Fibroblast of lung (primary cell): ENCODE results near the gene MRFAP1L1. TPM values are rescaled to one million over a fixed set of nuclear protein-coding genes. Genes with fewer than 3 reads are reported as not detected.

Source experiments
- DNase-seq, 2 donors: peaks; one replicate each; pipeline versions ENCODE4 v3.0.0 to v3.0.0-alpha.2; 2010; ENCODE audit warnings: low read depth in 2 of 2
- H2AFZ ChIP-seq: 2 replicates; pipeline ENCODE4 v1.5.1; 2012; ENCODE audit warnings: low read length, control low read depth, inconsistent platforms
- H3K27ac ChIP-seq: 2 replicates; pipeline ENCODE4 v1.5.1; 2011; ENCODE audit warnings: low read length, control low read depth; ENCODE audit not compliant: insufficient read depth
- H3K27me3 ChIP-seq: 2 replicates; pipeline ENCODE4 v1.5.1; 2011; ENCODE audit warnings: mild to moderate bottlenecking, low read length; ENCODE audit not compliant: control insufficient read depth, insufficient read depth
- H3K36me3 ChIP-seq: 2 replicates; pipeline ENCODE4 v1.5.1; 2011; ENCODE audit warnings: low read length; ENCODE audit not compliant: control insufficient read depth, insufficient read depth
- H3K4me1 ChIP-seq: 2 replicates; pipeline ENCODE4 v1.5.1; 2011; ENCODE audit warnings: low read length; ENCODE audit not compliant: control insufficient read depth, insufficient read depth; ENCODE audit errors: extremely low read depth
- H3K4me2 ChIP-seq: 2 replicates; pipeline ENCODE4 v1.5.1; 2011; ENCODE audit warnings: low read length, control low read depth; ENCODE audit not compliant: insufficient read depth; ENCODE audit errors: extremely low read depth
- H3K4me3 ChIP-seq, 4 experiments: fragments of 200-600 bp in 1 of 4; sonication (generic) in 1 of 4; replicated peaks in 1 of 4; 2 replicates each; pipeline ENCODE4 v1.5.1; 2011 to 2016; ENCODE audit warnings: low read length in 4 of 4, low read depth in 3 of 4, mild to moderate bottlenecking in 3 of 4, control low read depth in 2 of 4, inconsistent platforms in 1 of 4, mixed read lengths in 1 of 4; ENCODE audit not compliant: insufficient read depth in 1 of 4; ENCODE audit errors: control extremely low read depth in 1 of 4
- H3K79me2 ChIP-seq: 2 replicates; pipeline ENCODE4 v1.5.1; 2012; ENCODE audit warnings: mild to moderate bottlenecking, low read length, inconsistent platforms; ENCODE audit not compliant: control insufficient read depth, insufficient read depth
- H3K9ac ChIP-seq: 2 replicates; pipeline ENCODE4 v1.5.1; 2011; ENCODE audit warnings: mild to moderate bottlenecking, low read length, control low read depth; ENCODE audit not compliant: insufficient read depth
- H3K9me3 ChIP-seq: 2 replicates; pipeline ENCODE4 v1.5.1; 2012; ENCODE audit warnings: low read depth, low read length; ENCODE audit not compliant: control insufficient read depth, insufficient read depth
- H4K20me1 ChIP-seq: 2 replicates; pipeline ENCODE4 v1.5.1; 2011; ENCODE audit warnings: low read length; ENCODE audit not compliant: control insufficient read depth, insufficient read depth; ENCODE audit errors: extremely low read depth
- EZH2 ChIP-seq: IDR thresholded peaks from 2 replicates; pipeline ENCODE4 v1.5.1; 2012; ENCODE audit warnings: low read length, control low read depth, mild to moderate bottlenecking; ENCODE audit errors: missing control alignments
- polyA plus RNA-seq, 2 donors: library from polyadenylated mRNA; depleted of rRNA in 1 of 2; stranded (reverse) in 1 of 2; unstranded in 1 of 2; fragments of >200 nt; gene quantifications; 2 replicates each; pipeline ENCODE4 v1.2.1, GENCODE V29; 2011 to 2012; ENCODE audit warnings: missing spikeins in 1 of 2
- total RNA-seq: library from RNA; depleted of rRNA; stranded (reverse); fragments of >200 nt; gene quantifications from 2 replicates; pipeline ENCODE4 v1.2.1, GENCODE V29; 2014
- TF ChIP-seq, protein P1 (sequence below), 2 donors: IDR thresholded peaks in 1 of 2; conservative IDR thresholded peaks in 1 of 2; 1 replicate in 1 of 2; 2 replicates in 1 of 2; pipeline ENCODE4 v1.5.1; 2011 to 2012; ENCODE audit warnings: low read length in 2 of 2, control low read depth in 1 of 2, inconsistent platforms in 1 of 2, low read depth in 1 of 2, mild to moderate bottlenecking in 1 of 2

The MRFAP1L1 gene
- total and polyA plus RNA-seq, 2 donors (not counting 1 experiment from before 2014, with no cell fraction given), result 41.6 to 77.4 TPM

DNA sequence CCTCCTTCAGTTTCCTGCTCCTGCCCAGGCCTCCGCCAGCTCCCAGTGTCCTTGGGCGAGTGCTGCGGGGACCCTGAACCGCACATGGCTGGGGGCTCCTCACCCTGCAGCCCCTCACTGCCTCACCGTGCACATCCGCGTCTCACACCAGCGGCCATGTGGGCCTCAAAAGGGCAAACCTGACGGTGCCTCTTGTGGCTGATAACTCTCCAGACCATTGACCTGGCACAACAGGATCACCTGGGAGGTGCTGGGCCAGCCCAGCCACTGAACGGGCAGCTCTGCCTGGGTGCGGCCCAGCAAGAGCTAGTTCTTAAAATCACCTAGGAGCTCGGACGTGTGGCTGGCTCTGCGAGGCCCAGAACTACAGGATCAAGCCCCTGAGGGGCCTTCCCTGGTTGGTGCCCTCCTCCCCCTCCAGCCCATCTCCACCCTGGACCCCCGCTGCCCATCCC lies 20.1 kb downstream of the MRFAP1L1 start:
- H3K27ac ChIP-seq, result no peak overlapping the region
- no peaks in the 10 kb centered on the region for H3K27me3 ChIP-seq

DNA sequence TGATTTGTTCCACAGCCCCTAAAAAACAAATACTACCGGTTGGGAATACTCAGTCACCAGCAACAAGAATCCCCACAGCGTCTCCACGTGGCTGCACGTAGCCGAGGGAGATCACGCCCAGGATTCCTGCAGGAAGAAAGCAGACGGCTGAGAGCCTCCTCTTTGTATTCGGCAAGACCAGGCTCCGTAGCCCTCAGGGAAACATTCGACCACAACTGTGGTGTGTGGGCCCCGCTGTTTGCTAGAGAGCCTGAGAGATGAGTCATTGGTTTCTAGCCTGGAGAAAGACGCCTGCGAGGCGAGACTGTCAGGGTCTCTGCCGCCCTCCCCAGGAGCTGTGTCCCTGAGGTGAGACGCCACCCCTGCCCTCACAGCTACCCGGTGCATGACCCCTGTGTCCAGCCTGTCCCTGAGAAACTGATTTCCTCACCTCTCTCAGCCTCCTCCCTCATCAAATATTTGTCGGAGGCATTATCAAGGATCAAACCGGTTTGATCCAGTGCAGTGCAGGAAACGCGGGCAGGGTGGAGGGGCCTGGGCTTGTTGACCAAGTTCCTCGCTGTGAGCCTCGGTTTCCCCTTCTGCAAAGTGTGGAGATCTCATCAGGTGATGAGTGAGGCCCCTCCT lies 20.7 kb downstream of the MRFAP1L1 start:
- no peak for TF ChIP-seq EZH2
- TF ChIP-seq, protein P1, sequence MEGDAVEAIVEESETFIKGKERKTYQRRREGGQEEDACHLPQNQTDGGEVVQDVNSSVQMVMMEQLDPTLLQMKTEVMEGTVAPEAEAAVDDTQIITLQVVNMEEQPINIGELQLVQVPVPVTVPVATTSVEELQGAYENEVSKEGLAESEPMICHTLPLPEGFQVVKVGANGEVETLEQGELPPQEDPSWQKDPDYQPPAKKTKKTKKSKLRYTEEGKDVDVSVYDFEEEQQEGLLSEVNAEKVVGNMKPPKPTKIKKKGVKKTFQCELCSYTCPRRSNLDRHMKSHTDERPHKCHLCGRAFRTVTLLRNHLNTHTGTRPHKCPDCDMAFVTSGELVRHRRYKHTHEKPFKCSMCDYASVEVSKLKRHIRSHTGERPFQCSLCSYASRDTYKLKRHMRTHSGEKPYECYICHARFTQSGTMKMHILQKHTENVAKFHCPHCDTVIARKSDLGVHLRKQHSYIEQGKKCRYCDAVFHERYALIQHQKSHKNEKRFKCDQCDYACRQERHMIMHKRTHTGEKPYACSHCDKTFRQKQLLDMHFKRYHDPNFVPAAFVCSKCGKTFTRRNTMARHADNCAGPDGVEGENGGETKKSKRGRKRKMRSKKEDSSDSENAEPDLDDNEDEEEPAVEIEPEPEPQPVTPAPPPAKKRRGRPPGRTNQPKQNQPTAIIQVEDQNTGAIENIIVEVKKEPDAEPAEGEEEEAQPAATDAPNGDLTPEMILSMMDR (conservative IDR thresholded peaks at IDR 0.05 in 1 of 2, IDR thresholded peaks at IDR 0.05 in 1 of 2; ENCODE audit: low read depth in 1 of 2, low read length in 2 of 2), result no peak
- H3K4me3 ChIP-seq, result no peak overlapping the region
- peaks cover 7% of the 10 kb centered on the region for H3K4me1 ChIP-seq
- peak overlapping the region; percentile 60 for H2AFZ ChIP-seq
- H3K36me3 ChIP-seq, result no peaks in the 10 kb centered on the region
- H3K27me3 ChIP-seq, result no peaks in the 10 kb centered on the region
- peak overlapping the region; percentile 1 for H3K27ac ChIP-seq
- H4K20me1 ChIP-seq, result no peaks in the 10 kb centered on the region
- no peaks in the 10 kb centered on the region for H3K9me3 ChIP-seq
- no peaks in the 10 kb centered on the region for H3K79me2 ChIP-seq
- H3K9ac ChIP-seq, result peak overlapping the region; percentile 23
- DNase-seq, result peak; percentile 82 to 96
- peak overlapping the region; percentile 32 for H3K4me2 ChIP-seq

More for the DNA sequence above, 20.1 kb downstream of the MRFAP1L1 start:
- no peak for DNase-seq
- Histone ChIP-seq H3K36me3 (no peaks in the 10 kb centered on the region), H4K20me1 (no peaks in the 10 kb centered on the region), H3K79me2 (no peaks in the 10 kb centered on the region), H3K4me1 (peaks cover 7% of the 10 kb centered on the region), H2AFZ (no peak overlapping the region), H3K4me2 (no peak overlapping the region), H3K9me3 (no peaks in the 10 kb centered on the region), H3K9ac (no peak overlapping the region), H3K4me3 (no peak overlapping the region)
- TF ChIP-seq, protein P1 (conservative IDR thresholded peaks at IDR 0.05 in 1 of 2, IDR thresholded peaks at IDR 0.05 in 1 of 2; ENCODE audit: low read depth in 1 of 2, low read length in 2 of 2), result no peak
- no peak for TF ChIP-seq EZH2

DNA sequence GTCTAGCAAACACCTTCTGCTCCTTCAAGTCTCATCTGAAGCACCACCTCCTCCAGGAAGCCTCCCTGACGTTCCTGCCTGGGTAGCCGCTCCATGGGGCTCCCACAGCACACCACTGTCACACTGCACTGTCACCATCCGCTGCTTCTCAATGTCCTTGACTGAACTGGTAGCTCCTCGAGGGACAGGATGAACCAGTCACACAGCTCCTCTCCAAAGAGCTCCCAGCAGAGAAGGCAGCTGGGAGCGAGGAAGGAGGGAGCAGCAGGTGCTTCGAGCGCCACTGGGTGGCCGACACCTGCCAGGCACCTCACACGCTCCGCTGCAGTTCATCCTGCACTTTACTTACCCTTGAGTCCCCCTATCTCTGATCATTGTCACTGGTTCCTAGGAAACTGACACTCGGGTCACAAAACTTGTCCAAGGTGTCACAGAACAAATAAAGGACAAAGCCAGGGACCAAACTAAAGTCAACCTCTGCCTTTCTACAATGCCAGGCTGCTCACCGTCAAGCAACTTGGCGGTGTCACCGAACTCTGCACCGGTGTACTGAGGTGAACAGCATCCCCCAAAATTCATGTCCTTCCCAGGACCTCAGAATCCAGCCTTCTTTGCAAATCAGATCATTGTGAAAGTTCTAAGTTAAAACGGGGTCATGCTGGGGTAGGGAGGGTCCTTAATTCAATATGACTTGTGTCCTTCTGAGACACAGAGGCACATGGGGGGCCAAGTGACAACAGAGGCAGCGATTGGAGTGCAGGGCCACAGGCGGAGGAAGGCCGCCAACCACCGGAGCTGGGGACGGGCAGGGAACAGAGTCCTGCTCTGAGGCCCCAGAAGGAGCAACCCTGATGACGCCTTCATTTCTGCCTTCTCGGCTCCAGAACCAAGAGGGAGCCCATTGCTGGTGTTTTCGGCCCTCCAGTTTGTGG lies 21.5 kb downstream of the MRFAP1L1 start:
- H3K4me3 ChIP-seq, result no peak overlapping the region
- no peaks in the 10 kb centered on the region for H3K79me2 ChIP-seq
- H3K9ac ChIP-seq, result no peak overlapping the region
- peaks cover 7% of the 10 kb centered on the region for H3K4me1 ChIP-seq
- no peak overlapping the region for H3K27ac ChIP-seq
- no peak for TF ChIP-seq EZH2
- TF ChIP-seq, protein P1 (conservative IDR thresholded peaks at IDR 0.05 in 1 of 2, IDR thresholded peaks at IDR 0.05 in 1 of 2; ENCODE audit: low read depth in 1 of 2, low read length in 2 of 2), result no peak
- no peak for DNase-seq
- H2AFZ ChIP-seq, result peak overlapping the region; percentile 27
- H3K9me3 ChIP-seq, result no peaks in the 10 kb centered on the region
- H3K27me3 ChIP-seq, result no peaks in the 10 kb centered on the region
- peak overlapping the region; percentile 32 for H3K4me2 ChIP-seq
- H3K36me3 ChIP-seq, result no peaks in the 10 kb centered on the region
- no peaks in the 10 kb centered on the region for H4K20me1 ChIP-seq
